PFSK-1 (cell line): ENCODE measurements around the gene EEFSEC.

Experiments
- FOXP2 ChIP-seq: optimal IDR thresholded peaks from 2 replicates; pipeline ENCODE3; 2011; ENCODE audit warnings: borderline replicate concordance, control low read depth, inconsistent platforms; ENCODE audit not compliant: insufficient read depth; ENCODE audit errors: extremely low read length, extremely low read depth
- POLR2AphosphoS5 ChIP-seq: IDR thresholded peaks from 2 replicates; pipeline ENCODE4 v1.6.1; 2012; ENCODE audit warnings: low read depth, mild to moderate bottlenecking, control low read depth, low read length, moderate library complexity
- REST ChIP-seq, 2 experiments: IDR thresholded peaks; 2 replicates each; pipeline versions ENCODE4 v1.6.1 to v1.8.0; 2011 to 2012; ENCODE audit warnings: low read depth in 2 of 2, low read length in 2 of 2, control low read depth in 1 of 2, inconsistent platforms in 1 of 2, mild to moderate bottlenecking in 1 of 2, moderate library complexity in 1 of 2; ENCODE audit not compliant: insufficient read depth in 1 of 2
- SIN3A ChIP-seq: IDR thresholded peaks from 2 replicates; pipeline ENCODE4 v1.6.1; 2012; ENCODE audit warnings: mild to moderate bottlenecking, low read length, moderate library complexity, borderline replicate concordance; ENCODE audit not compliant: insufficient read depth
- TAF1 ChIP-seq: IDR thresholded peaks from 2 replicates; pipeline ENCODE4 v1.6.1; 2012; ENCODE audit warnings: low read length, control low read depth, borderline replicate concordance; ENCODE audit not compliant: insufficient read depth

EEFSEC gene

GRCh38 chr3:128273841-128274573, 120.7 kb downstream of the EEFSEC start:
- TF ChIP-seq SIN3A (no peak), TAF1 (no peak), FOXP2 (no peak), REST (IDR thresholded peaks at IDR 0.05; ENCODE audit: insufficient read depth in 1 of 2, low read depth in 2 of 2, low read length in 2 of 2) (no peak), POLR2AphosphoS5 (no peak)

GRCh38 chr3:128274837-128275236, 121.6 kb downstream of the EEFSEC start:
- TF ChIP-seq FOXP2 (no peak), POLR2AphosphoS5 (no peak), TAF1 (no peak), REST (IDR thresholded peaks at IDR 0.05; ENCODE audit: insufficient read depth in 1 of 2, low read depth in 2 of 2, low read length in 2 of 2) (no peak), SIN3A (no peak)

- no peak for TF ChIP-seq TAF1
- TF ChIP-seq REST (IDR thresholded peaks at IDR 0.05; ENCODE audit: insufficient read depth in 1 of 2, low read depth in 2 of 2, low read length in 2 of 2) = no peak
- TF ChIP-seq POLR2AphosphoS5 = no peak
- no peak for TF ChIP-seq SIN3A
- no peak for TF ChIP-seq FOXP2
These were observed 122.2 kb downstream of the EEFSEC start for GRCh38 chr3:128275316-128276145.

- no peak for TF ChIP-seq REST (IDR thresholded peaks at IDR 0.05; ENCODE audit: insufficient read depth in 1 of 2, low read depth in 2 of 2, low read length in 2 of 2)
- TF ChIP-seq SIN3A = no peak
- TF ChIP-seq TAF1 = no peak
- TF ChIP-seq POLR2AphosphoS5 = no peak
- no peak for TF ChIP-seq FOXP2
These were observed 122.8 kb downstream of the EEFSEC start for GRCh38 chr3:128276146-128276435.
